NCI-H524 treated with DMSO at 0.1 percent for 48 hours (cell line): ENCODE measurements around the gene RHOF.
A peak's percentile ranks its signal among the peaks of the same experiment; 100 is the strongest.
"Not testable (repeated sequence)": the region's sequence is repeated elsewhere in the genome, so short reads cannot be mapped to it uniquely, and the experiment has no call there.

Source experiments
- DNase-seq: peaks from one replicate; lab custom pipeline; 2025; lab: John Stamatoyannopoulos, UW

RHOF gene

DNA sequence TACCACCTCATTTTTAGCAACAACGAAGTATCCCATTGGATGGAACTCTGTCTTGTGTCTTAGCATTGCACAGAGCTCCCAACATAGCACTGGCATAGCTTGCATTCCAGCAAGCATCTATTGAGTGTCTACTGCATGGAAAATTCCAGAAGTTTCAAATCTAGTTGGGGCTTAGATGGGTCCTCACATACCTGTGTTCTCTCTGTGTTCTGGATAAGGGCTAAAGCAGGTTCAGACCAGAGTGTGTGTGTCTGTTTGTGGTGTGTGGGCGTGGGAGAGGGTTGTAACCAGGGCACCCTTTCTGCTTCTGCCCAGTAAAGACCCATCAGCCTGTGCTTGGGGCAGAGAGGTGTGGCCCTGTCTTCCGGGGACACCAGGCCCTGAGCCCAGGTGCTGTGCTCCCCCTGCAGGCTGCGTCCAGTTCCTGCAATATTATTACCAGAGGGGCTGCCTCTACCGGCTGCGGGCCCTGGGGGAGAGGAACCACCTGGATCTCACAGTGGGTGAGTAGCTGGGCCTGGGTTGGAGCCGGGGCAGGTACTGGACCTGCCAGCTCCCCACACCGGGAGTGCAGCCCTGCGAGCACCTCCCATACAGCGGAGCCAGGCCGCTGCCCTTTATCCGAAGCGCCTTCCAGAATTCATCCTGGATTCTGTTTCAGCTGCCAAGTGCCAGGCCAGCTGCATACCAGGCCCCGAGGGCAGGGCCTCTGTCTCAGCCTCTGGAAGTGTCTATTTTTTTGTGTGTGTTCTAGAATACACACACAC is 20.3 kb downstream of the RHOF start:
- peak; percentile 13 for DNase-seq

DNA sequence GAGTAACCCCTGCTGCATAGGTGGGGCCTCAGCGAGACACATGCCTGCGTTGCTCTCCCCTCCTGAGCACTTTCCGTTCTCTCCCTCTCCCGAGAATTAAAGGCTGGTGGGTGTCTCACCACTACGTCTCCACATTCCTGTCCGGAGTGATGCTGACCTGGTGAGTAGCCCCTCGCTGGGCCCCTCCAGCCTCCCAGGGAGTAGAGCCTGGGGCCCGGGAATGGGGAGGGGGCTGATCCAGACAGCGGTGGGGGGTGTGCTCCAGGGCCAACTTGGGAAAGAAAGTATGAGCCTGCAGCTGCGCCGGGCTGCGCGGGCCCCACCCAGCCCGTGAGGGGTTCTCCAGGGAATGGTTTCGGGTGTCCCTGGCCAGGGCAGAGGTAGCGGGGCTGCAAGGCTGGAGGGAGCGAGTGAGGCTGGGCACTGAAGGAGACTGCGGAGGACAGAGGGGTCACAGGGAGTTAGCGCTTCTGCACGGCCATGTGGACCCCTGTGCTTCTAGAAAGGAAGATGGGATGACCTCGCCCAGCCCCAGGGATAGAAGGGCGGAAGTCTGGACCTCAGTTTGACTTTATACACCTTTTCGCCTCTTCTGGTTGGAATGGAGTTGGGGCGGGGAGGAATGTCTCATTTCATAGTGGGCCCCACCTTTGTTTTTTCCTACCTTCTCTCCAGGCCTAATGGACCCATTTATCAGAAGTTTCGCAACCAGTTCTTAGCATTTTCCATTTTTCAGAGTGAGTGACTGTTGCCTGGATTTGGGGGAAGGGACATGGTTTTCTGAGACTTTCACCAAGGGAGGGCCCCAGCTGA is 22.5 kb downstream of the RHOF start:
- DNase-seq: no peak

DNA sequence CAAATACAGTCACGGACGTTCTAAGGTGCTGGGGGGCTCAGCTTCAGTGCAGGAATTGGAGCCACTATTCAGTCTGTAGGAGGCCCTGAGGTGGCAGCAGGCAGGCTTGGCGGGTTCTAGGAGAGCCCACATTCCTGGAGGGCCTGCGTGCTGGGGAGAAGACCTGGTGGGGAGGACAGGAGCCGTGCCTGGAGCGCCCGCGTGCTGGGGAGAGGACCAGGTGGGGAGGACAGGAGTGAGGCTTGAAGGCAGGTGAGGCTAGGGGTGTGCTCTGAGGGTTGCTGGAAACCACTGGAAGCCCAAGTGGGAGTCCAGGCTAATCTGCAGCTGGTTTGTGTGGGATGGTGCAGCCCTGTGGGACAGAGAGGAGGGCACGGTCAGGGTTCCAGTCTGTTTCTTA is 23.1 kb downstream of the RHOF start:
- DNase-seq: no peak

DNA sequence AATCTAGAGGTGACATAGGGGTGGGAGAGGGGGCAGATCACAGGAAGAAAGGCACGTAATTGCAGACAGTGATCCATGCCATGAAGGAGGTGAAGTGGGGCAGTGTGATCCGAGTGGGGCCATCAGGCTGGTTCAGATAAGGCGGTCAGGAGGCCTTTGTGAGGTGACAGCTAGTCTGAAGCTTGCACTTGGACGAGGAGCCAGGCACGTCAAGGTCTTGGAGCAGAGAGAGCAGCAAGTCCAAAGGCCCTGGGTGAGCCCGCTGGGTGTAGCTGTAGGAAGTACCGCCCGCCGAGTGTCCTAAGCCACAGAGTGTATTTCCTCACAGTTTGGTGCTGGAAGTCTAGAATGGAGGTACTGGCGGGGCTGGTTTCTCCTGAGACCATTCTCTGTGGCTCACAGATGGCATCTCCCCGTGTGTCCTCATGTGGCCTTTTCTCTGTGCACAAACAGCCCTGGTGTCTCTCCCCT is 23.6 kb downstream of the RHOF start:
- DNase-seq: no peak

DNA sequence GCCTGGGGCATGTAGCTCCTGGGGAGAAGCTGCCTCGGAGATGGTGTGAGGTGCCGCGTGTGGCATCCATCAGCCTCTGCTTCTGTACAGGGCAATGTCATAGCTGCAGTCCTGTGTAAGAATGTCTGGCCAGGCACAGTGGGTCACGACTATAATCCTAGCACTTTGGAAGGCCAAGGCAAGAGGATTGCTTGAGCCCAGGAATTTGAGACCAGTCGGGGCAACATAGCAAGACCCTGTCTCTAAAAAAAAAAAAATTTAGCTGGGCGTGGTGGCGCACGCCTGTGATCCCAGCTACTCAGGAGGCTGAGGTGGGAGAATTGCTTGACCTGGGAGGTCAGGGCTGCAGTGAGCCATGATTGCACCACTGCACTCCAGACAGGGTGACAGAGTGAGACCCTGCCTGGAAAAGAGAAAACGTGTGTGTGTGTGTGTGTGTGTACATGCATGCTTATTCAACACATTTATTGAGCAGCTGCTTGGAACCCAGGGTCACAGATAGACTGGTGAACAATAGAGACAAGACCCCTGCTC is 24.1 kb downstream of the RHOF start:
- no peak for DNase-seq

DNA sequence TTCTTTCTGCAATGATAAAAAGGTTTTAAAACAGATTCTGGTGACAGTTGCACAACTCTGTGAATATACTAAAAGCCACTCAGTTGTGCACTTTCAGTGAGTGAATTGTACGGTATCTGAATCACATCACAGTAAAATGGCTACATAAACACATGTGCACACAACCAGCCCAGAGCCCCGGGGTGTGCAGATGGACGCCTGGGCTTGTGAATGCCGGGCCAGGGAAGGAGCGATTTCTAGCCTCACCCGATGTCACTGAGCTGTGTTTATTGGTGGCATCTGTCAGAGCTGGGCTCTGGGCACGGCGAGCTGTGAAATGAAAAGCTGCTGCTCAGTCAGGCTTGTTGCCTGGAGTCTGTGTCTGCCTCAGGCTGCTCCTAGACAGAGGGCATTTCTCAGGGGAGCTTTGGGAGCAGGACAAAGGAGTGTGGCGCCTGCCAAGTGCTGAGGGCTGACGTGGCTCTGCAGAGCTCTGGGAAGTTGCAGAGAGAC is 25.9 kb downstream of the RHOF start:
- peak; percentile 38 for DNase-seq

DNA sequence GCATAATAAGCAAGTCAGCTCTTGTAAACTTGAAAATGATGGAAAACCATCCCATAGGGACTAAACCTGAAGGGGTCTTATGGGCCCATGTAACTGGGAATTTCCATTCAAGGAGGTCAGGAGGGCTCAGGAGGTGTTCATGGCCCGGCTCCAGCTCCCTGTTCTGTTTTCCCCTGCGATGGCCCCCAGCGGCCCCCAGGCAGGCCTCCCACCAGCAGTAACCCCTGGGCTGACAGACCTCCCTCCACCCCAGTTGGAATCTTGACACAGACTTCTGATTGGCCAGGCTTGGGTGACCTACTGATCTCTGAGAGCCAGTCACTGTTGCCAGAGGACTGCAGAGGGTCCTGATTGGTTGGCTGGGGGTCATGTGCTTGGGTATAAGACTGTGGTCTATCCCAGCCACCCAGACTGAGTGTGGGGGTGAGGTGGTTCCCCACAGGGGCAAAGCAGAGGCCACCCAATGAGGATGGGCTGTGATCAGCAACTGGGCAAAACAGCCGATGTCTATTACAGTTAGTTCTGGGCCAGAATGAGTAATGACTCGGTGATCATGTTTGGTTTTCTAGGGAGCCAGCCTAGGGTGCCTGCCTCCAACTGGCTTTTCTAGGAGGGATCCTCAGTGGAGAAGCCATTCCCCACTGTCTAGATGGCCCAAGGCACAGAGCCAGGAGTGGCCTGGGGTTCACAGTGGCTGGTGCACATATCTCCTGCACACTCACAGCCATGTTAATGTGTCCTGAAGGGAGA is 27.0 kb downstream of the RHOF start:
- DNase-seq: no peak

DNA sequence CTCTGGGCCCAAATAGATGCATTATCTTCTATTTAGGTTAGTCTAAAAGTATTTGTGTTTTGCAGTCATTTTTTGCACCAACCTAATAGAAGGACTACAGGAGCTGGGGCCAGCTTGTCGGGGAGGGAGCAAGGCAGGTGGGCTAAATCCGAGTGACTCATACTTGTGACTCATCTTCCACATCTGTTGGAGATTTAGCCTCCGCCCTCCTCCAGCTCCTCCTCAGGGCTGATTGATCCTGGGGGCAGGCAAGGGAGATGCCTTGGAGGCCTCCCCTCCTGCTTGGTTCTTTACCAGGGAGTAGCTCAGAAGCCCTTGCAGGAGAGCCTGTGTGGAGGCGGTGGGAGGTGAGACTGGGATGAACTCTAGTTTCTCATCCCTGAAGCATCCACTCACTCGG is 27.9 kb downstream of the RHOF start:
- DNase-seq: peak; percentile 63

DNA sequence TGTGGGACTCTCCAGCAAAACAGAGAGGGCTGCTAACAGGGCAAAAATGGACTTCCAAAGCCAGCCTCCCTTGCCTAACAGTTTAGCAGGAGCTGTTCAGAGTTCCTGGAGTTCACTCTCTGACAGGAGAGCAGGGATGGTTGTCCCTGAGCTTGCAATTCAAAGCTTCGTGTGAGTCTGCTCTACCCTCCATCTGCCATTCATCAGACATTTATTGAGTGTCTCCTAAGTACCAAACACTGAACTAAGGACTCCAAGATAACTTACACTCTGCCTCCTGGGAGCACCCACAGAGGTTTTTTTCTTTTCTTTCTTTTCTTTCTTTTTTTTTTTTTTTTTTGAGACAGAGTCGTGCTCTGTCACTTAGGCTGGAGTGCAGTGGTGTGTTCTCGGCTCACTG is 28.7 kb downstream of the RHOF start:
- no peak for DNase-seq

DNA sequence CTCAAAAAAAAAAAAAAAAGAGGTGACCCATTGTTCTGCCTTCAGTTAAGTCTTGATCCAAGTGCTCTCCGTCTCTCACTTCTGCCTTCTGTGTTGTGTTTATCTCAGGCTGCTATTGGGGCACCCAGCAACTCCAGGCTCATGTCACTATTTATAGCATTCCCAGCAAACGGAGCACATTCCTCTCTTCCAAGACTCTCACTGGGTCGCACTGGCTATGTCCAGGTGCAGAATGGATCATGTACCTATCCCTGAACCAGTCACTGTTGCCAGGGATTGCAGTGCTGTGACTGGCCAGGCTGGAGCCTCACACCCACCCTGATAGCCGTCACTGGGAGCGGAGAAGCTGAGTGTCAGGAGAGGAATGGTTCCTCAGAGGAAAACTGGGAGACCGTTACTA is 31.2 kb downstream of the RHOF start:
- no peak for DNase-seq

DNA sequence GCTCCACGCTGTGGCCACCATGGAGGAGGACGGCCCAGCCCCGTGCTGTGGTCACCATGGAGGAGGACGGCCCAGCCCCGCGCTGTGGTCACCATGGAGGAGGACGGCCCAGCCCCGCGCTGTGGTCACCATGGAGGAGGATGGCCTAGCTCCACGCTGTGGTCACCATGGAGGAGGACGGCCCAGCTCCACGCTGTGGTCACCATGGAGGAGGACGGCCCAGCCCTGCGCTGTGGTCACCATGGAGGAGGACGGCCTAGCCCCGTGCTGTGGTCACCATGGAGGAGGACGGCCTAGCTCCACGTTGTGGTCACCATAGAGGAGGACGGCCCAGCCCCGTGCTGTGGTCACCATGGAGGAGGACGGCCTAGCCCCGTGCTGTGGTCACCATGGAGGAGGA is 35.0 kb downstream of the RHOF start:
- not testable (repeated sequence) for DNase-seq

DNA sequence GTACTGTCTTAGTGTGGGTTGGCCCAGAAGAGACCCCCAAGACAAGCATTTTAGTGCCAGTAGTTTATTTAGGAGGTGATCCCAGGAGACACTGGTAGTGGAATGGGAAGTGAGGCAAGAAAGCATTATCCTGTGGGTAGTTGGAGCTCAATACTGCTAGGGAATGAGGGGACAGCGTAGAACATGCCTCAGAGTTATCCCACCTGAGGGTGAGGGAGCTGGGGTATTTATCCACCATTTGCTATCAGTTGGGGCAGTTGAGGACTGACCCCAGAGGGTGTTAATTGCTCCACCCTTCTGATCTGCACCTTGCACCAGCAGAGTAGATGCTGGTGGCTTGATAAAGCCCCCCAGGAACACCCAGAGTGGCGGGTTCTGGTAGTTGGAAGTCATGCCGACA is 37.9 kb downstream of the RHOF start:
- DNase-seq: no peak

DNA sequence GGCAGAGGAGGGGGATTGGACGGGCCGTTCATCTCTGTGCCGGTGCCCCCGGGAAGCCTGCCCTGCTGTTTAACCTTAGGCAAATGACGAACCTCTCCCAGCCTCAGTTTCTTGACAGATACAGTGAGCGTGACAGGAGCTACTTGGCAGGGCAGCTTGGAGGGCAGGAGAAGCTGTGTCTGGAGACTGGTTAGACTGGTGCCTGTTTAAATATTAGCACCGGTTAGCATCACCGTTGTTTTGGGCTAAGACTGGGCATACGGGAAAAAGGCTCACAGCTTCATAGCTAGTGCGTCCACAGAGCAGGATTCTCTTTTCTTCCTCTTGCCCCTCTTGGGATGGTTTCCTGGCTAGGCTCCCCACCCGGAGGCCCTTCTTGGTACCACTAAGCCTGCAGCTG is 38.7 kb downstream of the RHOF start:
- no peak for DNase-seq

DNA sequence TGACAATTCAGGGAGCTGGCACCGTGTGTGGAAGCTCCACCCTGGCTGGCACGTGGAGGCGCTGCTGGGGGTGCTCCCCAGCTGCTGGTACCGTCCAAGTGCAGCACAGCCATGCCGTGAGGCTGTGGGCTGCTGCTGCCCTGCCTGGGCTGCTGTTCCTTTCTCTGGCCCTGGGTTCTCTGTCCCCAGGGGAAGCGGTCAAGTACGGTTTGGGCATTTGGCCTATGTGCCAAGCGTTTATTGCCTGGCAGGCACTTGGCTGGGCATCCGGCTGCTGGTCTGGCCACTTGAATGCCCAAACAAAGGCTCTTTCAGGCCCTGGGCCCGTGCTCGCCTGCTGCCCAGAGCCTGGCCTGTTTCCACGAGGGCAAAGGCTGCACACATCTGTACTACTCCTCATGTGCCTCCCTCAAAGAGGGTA is 39.6 kb downstream of the RHOF start:
- DNase-seq: no peak

DNA sequence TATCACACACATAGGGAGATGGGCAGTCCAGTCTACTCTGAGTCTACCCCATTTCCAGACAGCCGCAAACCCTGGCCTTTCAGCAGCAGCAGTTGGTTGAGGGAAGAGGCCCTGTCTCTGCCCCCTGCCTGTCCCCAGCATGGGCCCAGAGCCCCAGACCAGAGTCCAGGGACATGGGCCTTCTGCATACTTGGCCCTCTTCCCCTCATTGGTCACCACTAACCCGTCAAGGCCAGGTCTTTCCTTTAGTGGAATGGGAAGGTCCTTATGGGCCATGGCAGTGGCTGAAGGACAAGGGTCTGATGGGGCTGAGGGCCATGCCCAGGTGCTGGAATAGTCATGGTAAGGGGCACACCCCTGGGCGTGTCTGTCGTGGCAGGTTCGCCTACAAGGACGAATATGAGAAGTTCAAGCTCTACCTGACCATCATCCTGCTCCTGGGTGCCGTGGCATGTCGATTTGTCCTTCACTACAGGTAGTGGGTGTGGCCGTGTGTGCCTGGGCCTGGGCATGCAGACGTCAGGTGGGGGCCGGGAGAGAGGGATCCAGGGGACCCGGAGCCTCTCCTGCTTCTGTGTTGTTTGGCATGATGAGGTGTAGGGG is 41.6 kb downstream of the RHOF start:
- no peak for DNase-seq

DNA sequence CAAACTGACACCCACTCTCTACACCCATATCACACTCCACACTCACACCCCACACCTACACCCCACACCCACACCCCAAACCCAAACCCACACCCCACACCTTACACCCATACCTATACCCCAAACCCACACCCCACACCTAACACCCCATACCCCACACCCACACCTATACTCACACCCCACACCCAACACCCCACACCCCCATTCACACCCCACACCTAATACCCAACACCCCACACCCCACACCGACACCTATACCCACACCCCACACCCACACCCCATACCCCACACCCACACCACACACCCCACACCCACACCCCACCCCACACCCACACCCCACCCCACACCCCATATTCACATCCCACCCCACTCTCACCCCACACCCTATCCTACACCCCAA is 42.5 kb downstream of the RHOF start:
- no peak for DNase-seq

DNA sequence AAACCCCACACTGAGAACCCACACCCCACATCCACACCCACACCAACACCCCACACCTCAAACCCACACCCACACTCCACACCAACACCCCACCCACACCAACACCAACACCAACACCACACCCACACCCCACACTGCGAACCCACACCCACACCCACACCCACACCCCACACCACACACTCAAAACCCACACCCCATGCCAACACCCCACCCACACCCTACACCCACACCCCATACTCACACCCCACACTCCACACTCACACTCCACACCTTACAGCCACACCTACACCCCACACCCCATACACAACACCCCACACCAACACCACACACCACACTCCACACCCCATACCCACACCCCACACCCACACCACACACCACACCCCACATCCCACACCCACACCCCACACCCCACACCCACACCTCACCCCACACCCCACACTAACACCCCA is 43.0 kb downstream of the RHOF start:
- DNase-seq: no peak

DNA sequence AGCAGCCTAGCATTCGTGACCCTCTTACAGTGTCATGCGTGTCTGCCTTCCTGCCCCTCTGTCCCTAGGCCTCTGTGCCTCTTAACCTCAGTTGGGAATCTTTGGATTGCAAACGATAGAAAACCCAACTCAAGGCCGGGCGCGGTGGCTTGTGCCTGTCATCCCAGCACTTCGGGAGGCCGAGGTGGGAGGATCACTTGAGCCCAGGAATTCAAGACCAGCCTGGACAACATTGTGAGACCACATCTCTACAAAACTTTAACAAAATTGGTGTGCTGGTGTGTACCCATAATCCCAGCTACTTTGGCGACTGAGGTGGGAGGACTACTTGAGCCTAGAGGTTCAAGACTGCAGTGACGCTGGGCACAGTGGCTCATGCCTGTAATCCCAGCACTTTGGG is 44.2 kb downstream of the RHOF start:
- no peak for DNase-seq

DNA sequence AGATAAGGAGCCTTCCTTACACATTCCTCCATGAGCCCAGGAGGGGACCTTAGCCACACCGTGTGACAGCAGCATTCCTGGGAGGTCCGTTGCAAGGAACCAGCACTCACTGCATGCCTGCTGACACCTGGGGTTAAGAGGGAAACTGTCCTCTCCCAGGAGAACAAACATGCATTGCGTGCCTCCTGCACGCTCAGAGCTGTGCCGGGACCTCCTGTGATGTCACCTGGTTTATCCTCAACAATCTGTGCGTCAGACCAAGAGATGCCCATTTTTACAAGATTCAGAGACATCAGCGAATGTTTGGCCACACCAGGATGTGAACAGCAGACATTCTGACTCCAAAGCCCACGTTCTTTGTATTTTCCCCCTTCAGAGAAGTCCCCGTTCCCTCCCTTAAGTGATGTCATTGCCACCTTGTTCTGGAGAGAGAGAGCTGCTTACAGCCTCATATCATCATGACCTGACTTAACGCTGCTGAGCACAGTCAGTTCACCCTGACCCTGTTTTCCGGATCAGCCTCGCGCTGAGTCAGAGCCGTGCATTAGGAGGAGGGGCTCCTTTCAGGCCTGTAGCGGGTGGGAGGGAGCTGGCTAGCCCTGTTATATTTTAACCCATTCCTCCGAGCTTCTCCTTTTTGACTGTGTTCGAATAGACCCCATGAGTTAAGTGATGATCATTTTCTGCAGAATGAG is 44.8 kb downstream of the RHOF start:
- DNase-seq: no peak

DNA sequence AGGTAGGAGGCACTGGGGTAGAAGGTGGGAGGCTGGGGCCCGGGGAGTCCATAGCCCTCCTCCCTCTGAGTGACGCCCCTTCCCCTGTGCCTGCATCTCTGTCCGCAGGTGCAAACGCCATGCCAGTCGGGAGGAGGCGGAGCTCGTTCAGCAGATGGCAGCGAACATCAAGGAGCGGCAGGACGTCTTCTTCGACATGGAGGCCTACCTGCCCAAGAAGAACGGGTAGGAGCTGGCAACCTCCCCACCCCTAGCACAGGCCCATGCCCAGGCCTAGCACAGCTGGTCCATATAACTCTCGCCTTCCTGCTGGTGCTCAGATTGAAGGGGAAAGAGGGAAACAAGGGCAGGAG is 45.3 kb downstream of the RHOF start:
- DNase-seq: no peak

DNA sequence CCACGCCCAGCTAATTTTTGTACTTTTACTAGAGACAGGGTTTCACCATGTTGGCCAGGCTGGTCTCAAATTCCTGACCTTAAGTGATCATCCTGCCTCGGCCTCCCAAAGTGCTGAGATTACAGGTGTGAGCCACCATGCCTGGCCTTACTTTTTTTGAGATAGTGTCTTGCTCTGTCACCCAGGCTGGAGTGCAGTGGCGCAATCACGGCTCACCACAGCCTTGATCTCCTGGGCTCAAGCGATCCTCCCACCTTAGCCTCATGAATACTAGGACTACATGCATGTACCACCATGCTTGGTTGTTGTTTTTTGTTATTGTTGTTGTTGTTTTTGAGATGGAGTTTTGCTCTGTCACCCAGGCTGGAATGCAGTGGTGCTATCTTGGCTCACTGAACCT is 47.9 kb downstream of the RHOF start:
- DNase-seq: not testable (repeated sequence)
